ENCODE data around the gene SLC36A3.

Gene SLC36A3

GRCh38 chr5:151275803-151276202 lies 27.8 kb downstream of the SLC36A3 start:
- TF ChIP-seq CTCF (IDR thresholded peaks at IDR 0.05; ENCODE audit: extremely low read depth, missing control alignments) = no peak
- no peak for DNase-seq (ENCODE audit: low spot score)

- TF ChIP-seq CTCF (IDR thresholded peaks at IDR 0.05; ENCODE audit: extremely low read depth, missing control alignments) = no peak
- DNase-seq (ENCODE audit: low spot score) = no peak
Measured at GRCh38 chr5:151274666-151275065, 28.9 kb downstream of the SLC36A3 start.

- no peak for DNase-seq (ENCODE audit: low spot score)
- TF ChIP-seq CTCF (IDR thresholded peaks at IDR 0.05; ENCODE audit: extremely low read depth, missing control alignments) = no peak
Measured at GRCh38 chr5:151271336-151271735, 32.2 kb downstream of the SLC36A3 start.

- DNase-seq (ENCODE audit: low spot score) = peak; percentile 65
- TF ChIP-seq CTCF (IDR thresholded peaks at IDR 0.05; ENCODE audit: extremely low read depth, missing control alignments) = no peak
Measured at GRCh38 chr5:151270599-151270998, 33.0 kb downstream of the SLC36A3 start.

GRCh38 chr5:151267491-151268260 lies 35.9 kb downstream of the SLC36A3 start:
- TF ChIP-seq CTCF (IDR thresholded peaks at IDR 0.05; ENCODE audit: extremely low read depth, missing control alignments) = no peak

GRCh38 chr5:151264113-151264512 lies 39.5 kb downstream of the SLC36A3 start:
- DNase-seq (ENCODE audit: low spot score) = no peak

More at GRCh38 chr5:151267491-151268260, 35.9 kb downstream of the SLC36A3 start:
- no peak for DNase-seq (ENCODE audit: low spot score)

More at GRCh38 chr5:151264113-151264512, 39.5 kb downstream of the SLC36A3 start:
- no peak for TF ChIP-seq CTCF (IDR thresholded peaks at IDR 0.05; ENCODE audit: extremely low read depth, missing control alignments)
